Stimulated activated CD8-positive, alpha-beta memory T cell treated with anti-CD3 and anti-CD28 coated beads, Interleukin-7, amount 100 ng/mL, for 4 hours (primary cell): ENCODE measurements around the gene LRRTM3.

Source experiments
- DNase-seq, 2 donors: peaks; one replicate each; pipeline ENCODE4 v3.0.0-alpha.2; 2020; ENCODE audit warnings: low read depth in 2 of 2

Gene LRRTM3

DNA sequence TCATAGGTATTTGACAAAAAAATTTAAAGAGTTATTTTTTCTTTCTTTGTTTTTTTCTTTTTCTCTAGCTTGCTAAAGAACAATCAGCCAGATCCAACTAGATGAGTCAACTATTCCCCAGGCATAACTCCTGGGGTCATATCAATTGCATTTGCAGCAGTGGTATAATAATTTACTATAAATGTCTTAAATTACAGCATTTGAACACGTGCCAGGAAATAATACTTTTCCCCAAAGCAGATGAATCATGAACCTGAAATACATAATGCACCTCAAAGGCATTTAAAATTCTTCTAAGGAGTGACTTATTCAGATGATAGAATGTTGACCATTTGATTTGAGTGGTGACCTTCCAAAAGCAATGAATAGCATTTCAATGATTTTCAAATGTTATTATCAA lies 190.1 kb downstream of the LRRTM3 start:
- DNase-seq: no peak

DNA sequence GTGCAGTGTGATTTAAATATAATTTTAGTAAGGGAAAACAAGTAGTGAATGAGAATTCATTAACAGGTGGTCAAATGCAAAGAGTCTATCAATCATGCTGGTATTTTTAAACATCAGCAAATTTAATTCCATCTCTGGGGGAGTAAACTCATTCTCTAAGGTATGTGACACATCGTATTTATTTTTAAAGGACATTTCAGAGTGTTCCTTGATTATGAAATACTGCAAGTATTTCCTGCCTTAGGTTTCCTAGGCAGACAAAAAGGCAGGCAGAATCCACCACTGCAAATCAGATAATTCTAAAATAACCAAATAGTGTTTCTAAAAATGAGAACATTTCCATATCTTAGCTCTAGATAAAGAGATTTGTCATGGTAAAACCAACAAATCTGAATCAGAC lies 193.8 kb downstream of the LRRTM3 start:
- no peak for DNase-seq

DNA sequence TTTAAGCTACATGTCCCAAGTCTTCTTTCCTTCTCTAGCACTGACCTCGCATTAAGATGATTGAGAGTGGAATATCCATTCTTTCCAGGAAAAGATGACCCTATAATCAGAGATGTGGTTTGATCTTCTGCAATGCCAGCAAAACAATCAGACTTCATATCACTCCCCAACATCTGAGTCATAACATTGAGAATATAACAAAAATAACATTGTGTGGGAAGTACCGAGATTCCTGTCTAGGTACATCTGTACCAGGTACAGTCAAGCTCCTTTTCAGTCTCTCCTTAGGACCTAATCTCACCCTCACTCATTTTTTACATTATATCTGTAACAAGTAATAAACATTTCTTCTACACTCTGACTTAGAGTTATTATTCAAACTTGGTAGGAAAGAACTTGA lies 201.6 kb downstream of the LRRTM3 start:
- DNase-seq: no peak

DNA sequence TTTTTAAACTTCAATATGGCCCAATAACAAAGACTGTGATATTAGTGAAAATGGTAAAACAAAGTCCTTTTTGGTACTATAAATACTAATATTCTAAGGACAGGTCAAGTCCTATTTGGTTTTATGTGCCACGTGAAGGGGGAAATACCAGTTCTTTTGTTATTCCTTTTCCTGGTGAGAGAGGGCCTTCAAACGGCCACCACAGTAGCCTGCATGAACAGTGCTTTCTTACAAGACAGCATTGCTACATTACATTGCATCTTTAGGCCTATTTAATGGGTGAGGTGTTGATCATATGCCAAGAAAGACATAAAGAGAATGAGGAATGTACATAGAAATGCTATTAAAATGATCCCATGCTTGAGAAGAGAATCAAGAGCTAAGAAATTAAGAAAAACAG lies 214.8 kb downstream of the LRRTM3 start:
- no peak for DNase-seq

DNA sequence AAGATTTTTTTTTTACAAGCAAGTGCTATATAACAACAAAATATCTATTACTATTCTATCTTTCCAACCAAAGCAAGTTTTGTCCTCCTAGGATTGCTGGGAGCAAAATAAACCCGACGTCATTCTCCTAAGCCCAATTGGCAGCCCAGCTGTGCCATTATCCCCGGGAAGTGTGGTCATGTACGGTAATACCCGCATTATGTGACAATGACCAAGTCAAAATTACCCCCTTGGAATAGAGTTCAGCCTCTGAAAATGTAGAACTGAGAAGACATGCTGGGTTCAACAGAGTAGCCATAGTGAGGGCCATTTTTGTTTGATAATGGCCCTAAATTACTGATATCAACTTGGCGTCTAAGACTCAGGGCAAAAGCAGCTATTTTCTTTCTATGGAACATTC lies 215.5 kb downstream of the LRRTM3 start:
- DNase-seq: no peak

DNA sequence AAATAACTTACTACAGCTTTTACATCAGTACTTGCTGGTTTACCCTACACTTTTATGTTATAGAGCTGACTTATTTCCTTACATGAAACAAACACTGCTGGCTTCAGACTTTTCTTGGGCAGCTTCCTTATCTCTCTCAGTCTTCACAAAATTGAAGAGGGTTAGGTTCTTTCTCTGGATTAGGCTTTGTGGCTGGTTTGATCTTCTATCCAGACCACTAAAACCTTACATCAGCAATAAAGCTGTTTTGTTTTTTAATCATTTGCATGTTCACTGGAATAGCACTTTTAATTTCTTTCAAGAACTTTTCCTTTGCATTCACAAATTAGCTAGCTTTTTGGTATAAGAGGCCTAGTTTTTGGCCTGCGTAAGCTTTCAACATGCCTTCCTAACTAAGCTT lies 218.7 kb downstream of the LRRTM3 start:
- DNase-seq: no peak
